ENCODE results near the gene MRPL11. TPM values are rescaled to one million over a fixed set of nuclear protein-coding genes. Genes with fewer than 3 reads are reported as not detected.

MRPL11 gene
- total RNA-seq, 1 experiment from 2014 or later, result 69.1 TPM

- no peaks in the 10 kb centered on the region for H3K4me1 Mint-ChIP-seq (ENCODE audit: insufficient read depth, unreplicated experiment)
- no peak overlapping the region for H3K27ac Mint-ChIP-seq (ENCODE audit: low read depth, unreplicated experiment)
- ChIA-PET POLR2A (interaction anchor here (0.7 to 1.1 kb wide), 2 partner anchors 10 to 27 kb away, joined by 3 read pairs; partner anchors contain the start of gene MRPL11), CTCF (interaction anchor here (0.9 to 1.7 kb wide), 7 partner anchors 10 to 267 kb away, joined by 4 to 7 read pairs (median 5); partner anchors contain the start of genes MRPL11 and NPAS4)
- H3K4me3 Mint-ChIP-seq (ENCODE audit: unreplicated experiment), result no peak overlapping the region
- H3K36me3 Mint-ChIP-seq (ENCODE audit: insufficient read depth, unreplicated experiment), result no peaks in the 10 kb centered on the region
- H3K27me3 Mint-ChIP-seq (ENCODE audit: insufficient read depth, unreplicated experiment), result peaks cover 64% of the 10 kb centered on the region
- BruUV-seq (replicated peaks), result no TSS peak
- intact Hi-C loops (cut with micrococcal nuclease), result no loop called here
- no peaks in the 10 kb centered on the region for H3K9me3 Mint-ChIP-seq (ENCODE audit: unreplicated experiment)
- TF ChIP-seq, protein P1, sequence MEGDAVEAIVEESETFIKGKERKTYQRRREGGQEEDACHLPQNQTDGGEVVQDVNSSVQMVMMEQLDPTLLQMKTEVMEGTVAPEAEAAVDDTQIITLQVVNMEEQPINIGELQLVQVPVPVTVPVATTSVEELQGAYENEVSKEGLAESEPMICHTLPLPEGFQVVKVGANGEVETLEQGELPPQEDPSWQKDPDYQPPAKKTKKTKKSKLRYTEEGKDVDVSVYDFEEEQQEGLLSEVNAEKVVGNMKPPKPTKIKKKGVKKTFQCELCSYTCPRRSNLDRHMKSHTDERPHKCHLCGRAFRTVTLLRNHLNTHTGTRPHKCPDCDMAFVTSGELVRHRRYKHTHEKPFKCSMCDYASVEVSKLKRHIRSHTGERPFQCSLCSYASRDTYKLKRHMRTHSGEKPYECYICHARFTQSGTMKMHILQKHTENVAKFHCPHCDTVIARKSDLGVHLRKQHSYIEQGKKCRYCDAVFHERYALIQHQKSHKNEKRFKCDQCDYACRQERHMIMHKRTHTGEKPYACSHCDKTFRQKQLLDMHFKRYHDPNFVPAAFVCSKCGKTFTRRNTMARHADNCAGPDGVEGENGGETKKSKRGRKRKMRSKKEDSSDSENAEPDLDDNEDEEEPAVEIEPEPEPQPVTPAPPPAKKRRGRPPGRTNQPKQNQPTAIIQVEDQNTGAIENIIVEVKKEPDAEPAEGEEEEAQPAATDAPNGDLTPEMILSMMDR (IDR thresholded peaks at IDR 0.05; ENCODE audit: unreplicated experiment), result no peak
- no peak for DNase-seq (ENCODE audit: unreplicated experiment)
Measured at GRCh38 chr11:66411323-66411722, 27.3 kb downstream of the MRPL11 start.

- intact Hi-C loops (cut with micrococcal nuclease), result no loop called here
- no peaks in the 10 kb centered on the region for H3K9me3 Mint-ChIP-seq (ENCODE audit: unreplicated experiment)
- no TSS peak for BruUV-seq (replicated peaks)
- DNase-seq (ENCODE audit: unreplicated experiment), result no peak
- H3K4me3 Mint-ChIP-seq (ENCODE audit: unreplicated experiment), result no peak overlapping the region
- no peaks in the 10 kb centered on the region for H3K36me3 Mint-ChIP-seq (ENCODE audit: insufficient read depth, unreplicated experiment)
- POLR2A ChIA-PET, result interaction anchor here (0.7 to 2.0 kb wide), 4 partner anchors 8 to 268 kb away, joined by 3 to 4 read pairs (median 4); partner anchors contain the start of genes DPP3 and RBM4B
- peaks cover 64% of the 10 kb centered on the region for H3K27me3 Mint-ChIP-seq (ENCODE audit: insufficient read depth, unreplicated experiment)
- H3K27ac Mint-ChIP-seq (ENCODE audit: low read depth, unreplicated experiment), result no peak overlapping the region
- H3K4me1 Mint-ChIP-seq (ENCODE audit: insufficient read depth, unreplicated experiment), result no peaks in the 10 kb centered on the region
- TF ChIP-seq, protein P1 (IDR thresholded peaks at IDR 0.05; ENCODE audit: unreplicated experiment), result no peak
- CTCF ChIA-PET, result interaction anchor here (0.6 to 4.9 kb wide), 10 partner anchors 7 to 335 kb away, joined by 3 to 51 read pairs (median 4); partner anchors contain the start of genes NPAS4 and RBM4B
Measured at GRCh38 chr11:66410191-66410590, 28.5 kb downstream of the MRPL11 start.

- ChIA-PET POLR2A (interaction anchor here (1.2 to 2.0 kb wide), 3 partner anchors 71 to 269 kb away, joined by 3 to 4 read pairs (median 4); partner anchors contain the start of genes DPP3 and RBM4B), CTCF (interaction anchor here (0.6 to 4.9 kb wide), 28 partner anchors 8 to 1945 kb away, joined by 3 to 51 read pairs (median 4); partner anchors contain the start of genes MRPL11, NPAS4 and RBM4B)
- no peak for DNase-seq (ENCODE audit: unreplicated experiment)
- BruUV-seq (replicated peaks), result no TSS peak
- intact Hi-C loops (cut with micrococcal nuclease), result no loop called here
- TF ChIP-seq, protein P1 (IDR thresholded peaks at IDR 0.05; ENCODE audit: unreplicated experiment), result no peak
- H3K27ac Mint-ChIP-seq (ENCODE audit: low read depth, unreplicated experiment), result no peak overlapping the region
- no peaks in the 10 kb centered on the region for H3K36me3 Mint-ChIP-seq (ENCODE audit: insufficient read depth, unreplicated experiment)
- peaks cover 64% of the 10 kb centered on the region for H3K27me3 Mint-ChIP-seq (ENCODE audit: insufficient read depth, unreplicated experiment)
- no peaks in the 10 kb centered on the region for H3K9me3 Mint-ChIP-seq (ENCODE audit: unreplicated experiment)
- H3K4me3 Mint-ChIP-seq (ENCODE audit: unreplicated experiment), result no peak overlapping the region
- no peaks in the 10 kb centered on the region for H3K4me1 Mint-ChIP-seq (ENCODE audit: insufficient read depth, unreplicated experiment)
Measured at GRCh38 chr11:66409226-66409625, 29.4 kb downstream of the MRPL11 start.

DNA sequence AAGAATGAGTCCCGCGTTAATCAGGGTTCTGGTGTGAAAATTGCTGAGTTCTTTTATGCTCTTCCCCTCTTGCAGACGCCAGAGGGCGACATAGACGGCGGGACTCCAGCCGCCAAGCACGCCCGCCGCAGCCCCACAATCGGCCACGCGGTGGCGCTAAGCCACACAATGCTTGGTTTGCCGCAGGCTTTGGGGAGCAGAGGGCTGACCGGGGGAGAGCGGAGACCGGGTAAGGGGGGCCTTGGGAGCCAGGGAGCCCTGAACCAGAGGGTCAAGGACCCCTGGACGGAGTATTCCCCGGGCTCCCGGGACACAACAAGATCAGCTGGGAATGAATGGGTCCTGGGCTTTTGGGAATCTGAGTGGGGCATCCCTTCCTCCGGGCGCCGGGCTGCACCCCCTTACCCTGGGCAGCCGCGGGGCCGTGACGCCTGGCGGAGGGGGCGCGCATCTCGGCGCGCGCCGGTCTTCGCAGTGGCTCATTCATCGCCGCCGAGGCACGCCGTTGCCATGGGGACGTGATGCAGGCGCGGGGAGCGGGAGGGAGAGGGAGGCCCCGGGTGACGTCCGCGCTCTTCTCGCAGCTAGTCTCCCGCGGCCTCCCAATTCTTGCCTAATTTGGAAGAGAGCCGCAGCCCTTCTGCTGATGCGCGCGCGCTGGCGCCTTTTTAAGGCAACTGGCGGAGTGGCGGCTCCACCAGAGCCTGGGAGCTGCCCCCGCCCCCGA is 30.0 kb downstream of the MRPL11 start:
- no peaks in the 10 kb centered on the region for H3K9me3 Mint-ChIP-seq (ENCODE audit: unreplicated experiment)
- H3K4me1 Mint-ChIP-seq (ENCODE audit: insufficient read depth, unreplicated experiment), result no peaks in the 10 kb centered on the region
- peak overlapping the region; percentile 56 for H3K4me3 Mint-ChIP-seq (ENCODE audit: unreplicated experiment)
- TF ChIP-seq, protein P1 (IDR thresholded peaks at IDR 0.05; ENCODE audit: unreplicated experiment), result peak; percentile 100
- intact Hi-C loops (cut with micrococcal nuclease), result loop anchor here (1.0 kb wide), 4 partner anchors 22 to 426 kb away; no protein-coding TSS in a partner anchor
- peaks cover 64% of the 10 kb centered on the region for H3K27me3 Mint-ChIP-seq (ENCODE audit: insufficient read depth, unreplicated experiment)
- no peaks in the 10 kb centered on the region for H3K36me3 Mint-ChIP-seq (ENCODE audit: insufficient read depth, unreplicated experiment)
- BruUV-seq (replicated peaks), result no TSS peak
- H3K27ac Mint-ChIP-seq (ENCODE audit: low read depth, unreplicated experiment), result no peak overlapping the region
- POLR2A ChIA-PET, result interaction anchor here (1.6 to 2.0 kb wide), 2 partner anchors 71 to 270 kb away, joined by 4 read pairs; partner anchors contain the start of genes DPP3 and RBM4B
- peak; percentile 83 for DNase-seq (ENCODE audit: unreplicated experiment)
- CTCF ChIA-PET, result interaction anchor here (0.6 to 4.9 kb wide), 31 partner anchors 9 to 1946 kb away, joined by 3 to 51 read pairs (median 5); partner anchors contain the start of genes MRPL11, NPAS4 and RBM4B

Measured in MCF 10A (cell line).